HG03280 (cell line): ENCODE results near the gene SYNPR.
"Not testable (repeated sequence)": the region's sequence is repeated elsewhere in the genome, so short reads cannot be mapped to it uniquely, and the experiment has no call there.

Source experiments
- ATAC-seq: cut with Tn5 transposase; IDR thresholded peaks from one replicate; pipeline ENCODE4 v1.9.1; 2021; ENCODE audit warnings: mild to moderate bottlenecking, moderate library complexity; ENCODE audit not compliant: unreplicated experiment

SYNPR gene

DNA sequence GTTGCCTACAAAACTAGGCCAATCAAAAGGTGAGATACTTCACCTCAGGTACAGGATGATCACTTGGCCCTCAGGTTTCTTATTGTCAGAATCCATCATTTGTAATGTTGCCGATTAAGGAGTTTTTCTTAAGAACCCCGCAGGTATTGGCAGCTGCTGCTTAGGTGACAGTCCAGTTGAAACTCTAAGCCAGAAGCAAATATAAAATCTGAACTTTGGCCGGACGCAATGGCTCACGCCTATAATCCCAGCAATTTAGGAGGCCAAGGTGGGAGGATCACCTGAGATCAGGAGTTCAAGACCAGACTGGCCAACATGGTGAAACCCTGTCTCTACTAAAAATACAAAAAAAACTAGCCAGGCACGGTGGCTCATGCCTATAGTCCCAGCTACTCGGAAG is 331.3 kb downstream of the SYNPR start:
- no peak for ATAC-seq

GRCh38 chr3:63609834-63610233 is 331.7 kb downstream of the SYNPR start:
- no peak for ATAC-seq

- ATAC-seq = no peak
Measured at GRCh38 chr3:63611382-63611781, 333.3 kb downstream of the SYNPR start.

- ATAC-seq = no peak
Measured at GRCh38 chr3:63613561-63613960, 335.5 kb downstream of the SYNPR start.

DNA sequence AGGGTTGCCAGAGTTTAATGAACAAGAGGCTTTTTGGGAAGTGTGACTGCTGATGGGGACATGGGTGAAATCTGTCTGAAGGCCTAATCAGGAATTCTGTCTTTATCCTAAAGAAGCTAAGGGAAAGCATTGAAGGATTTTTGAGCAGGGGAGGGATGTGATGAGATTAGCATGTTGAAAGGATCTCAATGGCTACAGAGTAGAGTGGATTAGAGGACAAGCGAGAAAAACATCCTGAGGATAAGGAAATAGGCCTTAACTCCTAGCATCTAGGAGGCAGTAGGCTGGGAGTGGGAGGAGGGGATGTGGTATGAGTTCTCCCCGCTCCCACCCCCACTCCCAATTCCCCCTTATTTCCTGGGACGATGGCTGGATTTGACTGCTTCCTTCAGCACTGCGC is 339.3 kb downstream of the SYNPR start:
- no peak for ATAC-seq

DNA sequence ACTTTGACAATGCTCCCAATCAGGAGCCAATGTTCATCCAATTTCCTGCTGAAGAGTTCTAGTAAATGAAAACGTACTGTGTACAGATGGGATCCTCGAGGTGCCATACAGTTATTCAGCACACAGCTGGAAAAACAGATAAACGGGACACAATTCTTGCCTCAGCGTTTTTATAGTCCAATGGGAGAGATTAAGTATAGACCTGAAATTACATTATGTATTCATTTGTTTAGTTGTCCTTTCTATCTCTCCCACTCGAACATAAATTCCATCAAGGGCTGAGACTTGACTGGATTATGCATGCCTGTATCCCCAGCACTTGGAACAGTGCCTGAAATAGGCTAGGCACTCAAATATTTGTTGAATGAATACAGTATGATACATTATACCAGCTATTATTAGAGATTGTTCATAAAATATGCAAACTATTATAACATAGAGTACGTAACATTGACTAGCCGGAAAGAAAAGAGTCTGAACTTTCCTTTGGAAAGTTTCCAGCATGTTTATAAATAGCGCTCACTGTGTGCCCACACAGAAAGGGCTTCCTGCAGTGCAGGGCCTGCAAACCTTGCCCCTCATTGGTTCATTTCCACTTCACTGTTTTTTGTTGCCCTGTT is 346.9 kb downstream of the SYNPR start:
- ATAC-seq = no peak

DNA sequence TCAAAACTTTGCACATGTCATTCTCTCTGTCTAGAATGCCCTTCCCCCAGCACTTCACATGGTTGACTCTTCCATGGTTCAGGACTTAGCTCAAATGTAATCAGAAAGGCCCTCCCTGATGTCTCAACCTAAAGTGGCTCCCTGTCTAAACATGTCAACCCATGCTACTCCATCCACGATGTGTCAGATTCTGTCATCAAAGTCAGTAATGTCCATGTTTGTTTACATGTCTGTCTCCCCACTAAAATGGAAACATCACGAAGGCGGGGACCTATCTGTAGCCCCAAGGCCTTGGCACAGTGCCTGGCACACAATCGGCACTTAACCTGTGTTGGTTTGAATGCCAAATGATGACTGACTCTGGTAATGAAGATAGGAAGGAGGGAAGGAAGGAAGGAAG is 353.6 kb downstream of the SYNPR start:
- no peak for ATAC-seq

- no peak for ATAC-seq
Measured at GRCh38 chr3:63635186-63635585, 357.1 kb downstream of the SYNPR start.

GRCh38 chr3:63639806-63640205 is 361.7 kb downstream of the SYNPR start:
- no peak for ATAC-seq

DNA sequence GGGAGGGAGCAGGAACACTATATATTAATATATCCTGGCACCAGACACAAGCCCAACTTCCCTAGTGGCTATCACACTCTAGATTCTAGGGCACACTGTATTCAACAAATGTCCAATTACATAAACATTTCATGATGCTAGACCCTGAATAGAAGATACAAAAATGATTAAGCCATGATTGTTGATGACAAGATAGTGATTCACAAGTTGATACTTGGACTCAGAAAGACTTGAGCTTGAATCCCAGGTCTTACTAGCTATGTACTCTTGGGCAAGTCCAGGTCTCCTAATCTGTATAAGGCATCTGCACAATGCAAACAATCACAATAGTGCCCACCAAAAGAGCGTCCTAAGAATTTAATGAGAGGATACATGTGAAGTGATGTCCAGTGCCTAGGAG is 364.4 kb downstream of the SYNPR start:
- no peak for ATAC-seq

- ATAC-seq = no peak
Measured at GRCh38 chr3:63644212-63644797, 366.2 kb downstream of the SYNPR start.

GRCh38 chr3:63644928-63645781 is 367.0 kb downstream of the SYNPR start:
- not testable (repeated sequence) for ATAC-seq

GRCh38 chr3:63652066-63652725 is 374.1 kb downstream of the SYNPR start, which contains the start of gene SNTN:
Gene SNTN (plus strand): TSS chr3:63652675. CDS start chr3:63652688, 13 bp downstream.
- no peak for ATAC-seq

- no peak for ATAC-seq
Measured at GRCh38 chr3:63654211-63654610, 376.1 kb downstream of the SYNPR start.

- no peak for ATAC-seq
Measured at GRCh38 chr3:63654931-63655330, 376.8 kb downstream of the SYNPR start.

DNA sequence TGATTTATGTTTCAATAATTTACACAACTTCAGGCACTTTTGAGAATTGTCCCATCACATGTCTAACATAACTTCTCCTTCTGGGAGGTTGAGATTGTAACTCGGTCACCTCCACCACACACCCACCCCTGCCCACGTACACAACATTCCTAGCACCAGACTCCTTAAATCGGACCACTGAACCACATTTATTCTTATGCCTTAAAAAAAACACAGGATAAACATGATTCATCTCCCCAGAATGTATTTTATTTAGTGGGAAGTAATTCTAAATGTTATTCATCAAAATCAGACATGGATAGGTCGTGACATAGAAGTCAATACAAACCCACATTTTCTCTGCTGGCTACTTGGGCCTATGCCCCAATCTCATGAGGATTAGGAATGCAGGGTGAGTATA is 377.4 kb downstream of the SYNPR start:
- ATAC-seq = no peak

DNA sequence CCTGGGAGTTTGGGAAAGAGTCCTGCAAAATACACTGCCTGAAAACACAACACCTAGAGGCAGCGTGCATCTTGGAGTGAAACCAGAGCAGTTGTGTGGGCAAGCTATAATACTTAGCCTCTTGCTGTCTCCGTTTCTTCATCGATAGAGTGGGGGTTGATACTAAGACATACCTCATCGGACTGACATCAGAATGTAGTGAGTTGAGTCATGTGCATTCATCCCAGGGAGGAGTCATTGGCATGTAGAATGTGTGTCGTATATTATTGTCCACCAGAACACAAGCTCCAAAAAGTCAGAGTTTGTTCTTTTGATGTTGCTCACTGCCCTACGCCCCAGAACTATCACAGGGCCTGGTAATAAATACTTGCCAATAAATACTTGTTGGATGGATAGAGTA is 378.7 kb downstream of the SYNPR start:
- no peak for ATAC-seq

DNA sequence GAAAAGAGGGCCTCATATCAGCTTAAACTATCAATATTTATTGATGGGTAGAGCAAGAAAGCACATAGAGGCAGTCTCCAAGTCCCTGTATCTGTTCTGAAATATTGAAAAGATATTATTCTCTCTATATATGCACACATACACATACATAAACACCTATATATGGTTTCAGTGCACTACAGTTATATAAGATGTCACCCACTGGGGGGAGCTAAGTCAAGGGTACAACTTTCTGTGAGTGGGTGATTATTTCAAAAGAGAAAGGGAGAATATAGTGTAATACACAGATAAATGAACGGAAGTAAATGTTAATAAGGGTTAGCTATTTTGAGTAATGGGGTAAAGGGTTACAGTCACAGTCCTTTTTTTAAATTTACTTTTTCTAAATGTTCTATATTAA is 383.1 kb downstream of the SYNPR start:
- no peak for ATAC-seq

DNA sequence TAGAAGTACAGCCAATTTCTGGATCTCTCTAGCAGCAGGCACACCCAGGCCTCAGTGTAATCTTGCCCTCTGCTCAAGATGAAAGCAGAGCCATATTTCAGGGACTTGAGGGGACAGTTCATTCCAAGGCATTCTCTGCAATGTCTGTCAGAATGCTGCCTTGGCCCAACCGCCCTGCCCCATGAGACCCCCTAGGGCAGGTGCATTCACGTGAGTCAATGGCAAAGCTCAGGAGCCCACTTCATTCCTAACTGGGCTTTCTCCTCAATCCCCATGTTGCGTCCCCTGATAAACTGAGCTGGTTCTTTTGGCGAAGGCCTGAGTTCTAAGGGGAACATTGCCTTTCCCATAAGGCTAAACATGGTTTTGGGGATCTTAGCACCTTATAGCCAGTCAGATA is 383.9 kb downstream of the SYNPR start:
- no peak for ATAC-seq

GRCh38 chr3:63662500-63662899 is 384.4 kb downstream of the SYNPR start:
- no peak for ATAC-seq
